HG03097 (cell line): Measurements from ENCODE around the gene MTSS2.

ENCODE experiments used
- ATAC-seq: cut with Tn5 transposase; IDR thresholded peaks from one replicate; pipeline ENCODE4 v1.9.1; 2021; ENCODE audit not compliant: unreplicated experiment, low FRiP score

The MTSS2 gene

DNA sequence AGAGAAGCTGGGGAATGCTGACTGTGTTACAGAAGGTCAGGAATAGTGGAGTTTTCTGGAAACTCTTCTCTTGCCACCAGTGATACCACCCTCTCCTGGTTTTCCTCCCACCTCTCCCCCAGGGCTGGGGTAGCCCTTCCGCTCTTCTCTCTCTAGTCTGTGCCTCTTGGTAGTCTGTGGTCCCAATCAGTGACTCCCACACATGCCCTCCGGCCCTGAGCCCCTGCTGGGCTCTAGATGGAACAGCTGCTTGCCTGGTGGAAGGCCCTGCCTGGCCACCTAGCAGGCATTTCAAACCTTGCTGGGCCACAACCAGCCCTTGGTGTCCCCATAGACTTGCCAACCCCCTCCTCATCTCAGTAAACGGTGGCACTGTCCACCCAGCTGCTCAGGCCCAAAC, 15.2 kb upstream of the MTSS2 start:
- ATAC-seq, result no peak

DNA sequence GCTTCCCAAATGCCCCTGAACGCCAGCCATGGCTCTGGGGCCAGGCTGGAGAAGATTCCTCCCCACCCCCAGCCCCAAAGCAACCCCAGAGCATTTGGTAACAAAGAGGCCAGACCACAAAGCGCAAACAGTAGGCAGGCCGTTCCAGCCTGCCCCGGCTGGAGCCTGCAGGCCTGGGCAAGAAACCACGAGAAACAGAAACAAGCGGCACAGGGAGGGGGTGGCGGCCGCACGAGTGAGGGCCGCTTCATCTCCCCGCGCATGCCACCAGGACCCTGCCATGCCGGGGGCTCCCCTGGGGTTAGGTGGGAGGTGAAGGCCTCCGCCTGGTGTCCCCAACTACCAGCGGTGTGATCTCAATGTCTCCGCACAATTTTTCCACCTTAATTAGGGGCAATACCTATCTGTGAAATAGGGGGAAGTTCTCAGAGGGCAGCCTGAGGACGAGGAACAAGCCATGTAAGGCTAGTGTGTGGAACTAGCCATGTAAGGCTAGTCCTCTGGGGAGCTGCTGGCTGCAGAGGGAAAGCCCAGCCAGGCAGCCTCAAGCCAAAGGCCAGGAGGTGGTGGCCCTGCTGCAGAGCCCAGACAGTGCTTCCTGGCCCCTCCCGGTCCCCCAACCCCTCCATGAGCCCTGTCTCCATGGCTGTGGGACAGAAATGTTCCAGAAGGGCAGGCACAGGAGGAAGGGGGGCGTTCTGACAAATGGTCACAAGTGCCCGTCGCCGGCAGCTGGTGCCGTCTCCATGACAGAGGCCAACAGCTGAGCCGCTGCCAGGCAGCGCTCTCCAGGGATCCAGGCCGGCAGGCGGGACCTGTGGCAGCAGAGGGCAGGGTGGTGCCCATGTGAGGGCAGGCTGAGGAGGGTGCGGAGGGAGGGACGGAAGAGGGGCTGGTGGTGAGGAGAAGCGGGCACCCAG, 14.5 kb upstream of the MTSS2 start:
- ATAC-seq, result no peak

DNA sequence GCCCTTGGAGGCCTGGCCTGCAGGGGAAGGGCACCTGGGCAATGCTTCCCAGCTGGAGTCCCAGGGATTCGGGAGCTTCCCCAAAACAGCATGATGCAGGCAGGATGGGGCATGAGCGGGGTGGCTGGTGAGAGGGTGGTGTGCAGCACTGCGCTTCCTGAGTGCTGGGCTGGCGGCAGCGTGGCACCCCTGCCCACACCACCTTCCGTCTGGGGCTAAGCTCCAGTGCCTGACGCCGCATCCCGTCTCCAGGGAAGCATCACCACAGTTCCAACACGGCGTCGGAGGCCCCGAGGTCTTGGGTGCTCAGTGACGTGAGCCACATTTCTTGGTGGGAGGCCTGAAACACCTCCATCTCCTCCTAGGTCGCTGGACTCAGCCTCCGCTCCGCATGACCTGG, 13.8 kb upstream of the MTSS2 start:
- no peak for ATAC-seq

DNA sequence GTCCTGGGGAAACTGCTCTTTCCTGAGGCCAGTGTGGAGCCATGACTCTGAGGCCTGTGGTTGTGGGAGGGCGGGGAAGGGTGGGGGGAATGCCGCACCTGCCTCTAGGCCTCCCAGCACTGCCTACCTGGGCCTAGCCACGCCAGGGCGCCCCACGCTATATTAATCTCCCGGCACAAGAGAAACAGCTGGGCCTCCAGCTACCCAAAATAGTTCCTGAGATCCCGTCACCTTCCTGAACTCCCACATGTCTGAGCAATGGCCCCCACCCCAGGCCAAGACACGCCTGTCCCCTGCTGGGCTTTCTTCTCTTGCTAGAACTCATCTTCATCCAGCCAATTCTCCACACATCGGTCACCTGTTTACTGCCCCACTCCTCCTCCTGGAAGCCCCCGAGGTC, 13.0 kb upstream of the MTSS2 start:
- no peak for ATAC-seq

DNA sequence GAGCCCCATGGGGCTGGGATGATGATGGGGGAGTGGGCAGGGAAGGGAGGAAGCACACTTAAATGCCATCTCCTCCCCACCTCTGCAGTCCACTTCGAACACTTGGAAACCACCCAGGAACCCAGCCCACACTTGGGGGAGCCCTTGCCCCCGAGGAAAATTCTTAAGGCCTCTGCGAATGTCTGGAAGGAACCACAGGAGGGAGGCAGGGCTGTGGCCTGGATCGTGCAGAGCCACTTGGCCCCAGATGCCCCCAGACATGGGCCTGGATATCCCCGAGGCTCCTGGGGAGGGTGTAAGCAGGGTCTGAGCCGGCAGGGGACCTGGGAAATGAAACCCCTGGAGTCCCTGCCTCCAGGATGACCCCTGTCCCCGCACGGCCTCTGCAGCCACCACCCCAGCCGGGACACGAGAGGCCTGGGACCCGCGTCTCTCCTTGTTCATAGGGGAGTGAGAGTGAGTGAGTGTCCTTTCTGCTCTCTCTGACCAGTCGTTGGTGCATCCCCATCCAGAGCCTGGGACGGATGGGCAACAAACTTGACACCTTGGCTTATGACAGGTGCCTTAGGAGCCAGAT, 11.8 kb upstream of the MTSS2 start:
- no peak for ATAC-seq

DNA sequence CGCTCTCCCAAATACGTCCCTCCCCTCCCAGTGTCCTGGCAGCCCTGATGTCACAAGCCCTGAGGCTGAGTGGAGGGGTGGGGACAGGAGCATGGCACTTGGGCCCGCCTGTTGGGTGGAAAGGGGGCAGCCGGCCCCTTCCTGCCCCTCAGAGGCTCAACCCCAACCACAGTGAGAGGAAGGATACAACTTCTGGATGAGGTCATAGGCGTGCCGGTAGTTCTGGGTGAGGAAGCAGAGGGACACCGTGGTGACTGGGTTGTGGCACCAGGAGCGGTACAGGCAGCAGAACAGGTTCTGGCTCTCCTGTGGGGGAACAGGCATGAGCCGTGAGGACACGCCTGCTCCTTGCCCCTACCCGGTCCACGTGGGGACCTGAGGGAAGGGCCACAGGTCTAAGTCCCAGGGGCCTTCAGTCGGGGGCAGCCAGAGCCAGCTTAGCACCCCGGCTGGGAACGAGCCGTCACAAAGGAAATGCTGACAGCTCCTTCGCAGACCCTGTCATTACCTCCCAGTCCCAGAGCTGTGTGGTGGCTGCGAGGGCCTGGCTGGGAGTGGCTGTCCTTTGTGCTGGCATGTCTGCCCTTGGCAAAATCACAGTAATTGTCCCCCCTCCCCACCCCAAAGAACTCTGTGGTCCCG, 11.2 kb upstream of the MTSS2 start:
- no peak for ATAC-seq

DNA sequence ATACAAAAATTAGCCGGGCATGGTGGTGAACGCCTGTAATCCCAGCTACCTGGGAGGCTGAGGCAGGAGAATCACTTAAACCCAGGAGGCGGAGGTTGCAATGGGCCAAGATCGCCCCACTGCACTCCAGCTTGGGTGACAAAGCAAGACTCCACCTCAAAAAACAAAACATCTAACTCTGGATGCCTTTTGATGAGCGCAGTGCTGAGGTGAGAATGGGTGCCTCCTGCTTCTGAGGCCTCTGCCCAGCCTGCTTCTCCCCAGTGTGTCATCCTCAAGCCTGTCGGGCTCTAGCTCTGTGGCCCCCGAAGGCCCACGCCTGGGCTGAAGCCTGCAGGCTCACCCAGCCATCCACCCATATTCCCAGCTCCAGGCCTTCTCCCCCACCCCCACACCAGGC, 10.5 kb upstream of the MTSS2 start:
- ATAC-seq, result no peak

DNA sequence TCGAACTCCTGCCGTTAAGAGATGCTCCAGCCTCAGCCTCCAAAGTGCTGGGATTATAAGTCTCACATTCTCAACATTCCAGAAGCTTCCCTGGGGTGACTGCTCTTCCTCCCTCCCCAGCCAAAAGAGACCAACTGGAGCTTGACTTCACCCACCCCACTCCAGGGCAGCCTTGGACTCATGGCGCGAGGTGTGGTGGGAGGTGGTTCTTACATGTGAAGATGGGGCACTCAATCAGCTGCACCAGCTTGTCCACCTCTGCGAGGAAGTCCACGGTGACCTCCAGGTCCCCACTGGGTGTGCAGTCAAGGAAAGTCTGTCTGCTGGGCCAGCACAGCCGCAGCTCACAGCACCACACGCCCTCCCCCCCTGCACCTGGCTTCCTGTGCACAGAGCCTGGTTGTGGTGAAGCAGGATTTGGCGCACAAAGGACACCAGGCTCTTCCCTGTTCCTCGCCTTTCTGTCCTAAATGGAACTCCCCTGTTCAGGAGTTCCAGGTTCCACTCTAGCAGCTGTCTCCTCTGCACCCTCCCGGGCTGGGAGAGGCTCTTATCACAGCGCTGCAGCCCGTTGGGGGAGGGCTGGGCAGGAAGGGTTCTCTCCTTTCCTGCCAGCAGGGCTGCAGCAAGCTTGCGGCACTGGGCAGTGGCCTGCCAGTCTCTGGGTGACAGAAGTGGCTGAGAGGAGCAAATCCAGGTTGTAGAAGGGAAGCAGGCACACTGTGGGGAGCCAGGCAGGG, 9.6 kb upstream of the MTSS2 start:
- peak; percentile 50 for ATAC-seq

DNA sequence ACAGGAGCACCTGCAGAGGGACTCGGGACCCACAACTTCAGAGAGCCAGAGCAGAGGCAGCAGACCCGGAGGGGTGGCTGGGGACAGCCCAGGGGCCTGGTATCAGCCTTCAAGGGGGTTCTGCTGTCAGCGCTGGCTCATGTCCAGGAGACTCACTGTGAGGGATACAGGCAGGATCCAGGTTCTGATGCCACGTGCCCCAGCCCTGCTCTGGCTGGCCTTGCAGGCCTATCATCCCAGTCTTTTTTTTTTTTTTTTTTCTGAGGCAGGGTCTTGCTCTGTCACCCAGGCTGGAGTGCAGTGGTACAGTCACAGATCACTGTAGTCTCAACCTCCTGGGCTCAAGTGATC, 9.0 kb upstream of the MTSS2 start:
- no peak for ATAC-seq

DNA sequence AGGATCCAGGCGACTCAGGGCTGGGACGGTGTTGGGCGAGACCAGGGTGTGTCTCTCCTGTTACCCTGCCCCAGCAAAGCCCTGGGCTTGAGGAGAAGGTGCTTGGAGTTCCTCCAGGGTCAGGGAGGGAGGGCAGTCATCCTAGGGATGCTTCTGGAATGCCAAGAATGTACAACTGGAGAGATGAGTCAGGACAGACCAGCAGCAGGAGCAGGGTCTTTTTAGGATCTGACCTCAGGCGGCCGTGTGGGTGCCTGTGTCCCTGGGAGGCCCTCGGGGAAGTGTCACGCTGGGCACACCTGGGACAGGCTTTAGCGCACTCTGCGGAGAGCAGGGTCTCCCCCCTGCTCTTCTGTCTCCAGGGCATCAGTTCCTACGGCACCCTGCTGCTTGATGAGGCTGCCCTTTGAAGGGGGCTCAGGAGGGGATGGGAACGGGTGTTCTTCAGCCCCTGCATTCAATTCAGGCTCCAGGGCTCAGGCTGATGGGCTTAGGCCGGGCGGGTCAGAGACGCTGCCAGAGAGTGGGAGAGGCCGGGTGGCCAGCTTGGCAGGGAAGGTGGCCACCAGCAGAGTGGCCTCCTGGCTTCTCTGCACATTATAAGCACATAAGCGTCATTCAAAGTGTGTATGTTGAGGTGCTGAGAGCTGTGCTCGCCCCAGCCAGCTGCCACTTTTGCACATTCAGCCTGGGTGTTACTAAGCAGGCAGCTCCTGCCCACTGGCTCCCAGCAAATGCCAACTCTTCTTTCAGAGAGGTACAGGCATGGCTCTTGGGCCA, 8.4 kb upstream of the MTSS2 start:
- ATAC-seq, result no peak

DNA sequence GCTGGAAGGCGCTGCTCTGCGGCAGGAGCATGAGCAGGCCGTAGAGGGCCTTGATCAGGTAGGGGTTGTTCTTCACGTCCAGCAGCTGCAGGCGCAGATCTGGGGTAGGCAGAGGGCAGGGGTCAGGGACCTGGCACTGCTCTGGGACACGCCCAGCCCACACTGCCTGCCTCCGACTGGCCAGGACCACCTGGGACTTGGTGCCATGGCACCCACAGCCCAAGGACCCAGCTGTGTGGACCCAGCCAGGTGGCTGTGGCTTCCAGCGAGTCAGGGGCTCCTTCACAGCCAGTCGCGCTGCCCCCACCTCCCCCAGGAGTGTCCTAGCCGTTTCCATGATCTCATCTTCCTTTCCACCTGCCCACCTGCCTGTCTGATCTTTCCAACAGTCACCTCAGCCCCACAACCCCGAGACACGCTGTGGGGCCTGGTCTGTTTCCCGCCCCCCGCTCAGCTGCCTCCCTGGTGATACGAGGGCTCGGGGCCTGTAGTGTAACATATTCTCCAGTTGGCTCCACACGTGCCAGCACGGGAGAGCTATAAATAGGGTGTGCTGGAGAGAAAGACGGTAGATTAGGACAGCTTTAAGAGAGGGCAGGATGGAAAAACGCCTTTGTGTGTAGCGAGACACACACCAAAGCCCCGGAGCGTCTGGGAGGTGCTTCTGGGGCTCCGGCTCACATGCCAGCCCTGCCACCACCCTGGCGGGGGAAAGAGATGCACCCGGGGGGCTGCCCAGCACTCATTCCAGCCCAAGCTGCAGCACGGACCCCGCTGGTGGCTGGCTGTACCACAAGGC, 7.2 kb upstream of the MTSS2 start:
- ATAC-seq, result no peak

DNA sequence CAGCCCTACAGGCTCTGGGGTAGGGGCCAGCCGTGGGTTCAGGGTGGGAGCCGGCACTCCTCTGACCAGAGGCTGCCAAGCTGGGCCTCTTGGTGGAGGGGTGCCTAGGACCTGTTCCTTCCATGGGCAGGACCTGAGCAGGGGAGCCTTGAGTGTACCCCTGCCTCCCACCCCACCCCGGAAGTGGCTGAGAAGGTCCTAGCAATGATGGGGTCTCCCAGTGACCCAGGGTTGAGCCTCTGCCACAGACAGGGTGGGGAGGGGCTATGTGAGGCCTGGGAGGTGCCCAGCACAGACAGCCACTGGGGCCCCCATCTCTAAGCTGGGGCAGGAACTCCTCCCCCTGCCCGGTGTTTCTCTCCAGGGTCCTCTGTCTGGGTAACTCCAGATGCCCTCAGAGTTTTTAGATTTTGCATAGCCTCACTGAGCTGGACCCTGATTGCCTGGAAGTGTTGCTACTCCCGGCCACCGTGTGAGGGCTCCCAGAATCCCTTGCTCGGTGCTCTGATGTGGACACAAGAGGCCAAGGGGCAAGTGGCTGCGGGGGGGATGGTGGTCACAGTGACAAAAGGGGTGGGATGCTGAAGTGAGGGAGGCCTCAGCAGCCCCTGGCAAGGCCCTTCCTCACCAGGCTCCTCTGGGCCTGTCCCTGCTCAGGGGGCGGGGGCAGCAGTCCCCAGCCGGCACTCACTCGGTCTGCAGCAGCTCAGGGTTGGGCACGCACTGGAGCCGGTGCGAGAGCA, 6.4 kb upstream of the MTSS2 start:
- ATAC-seq, result no peak

DNA sequence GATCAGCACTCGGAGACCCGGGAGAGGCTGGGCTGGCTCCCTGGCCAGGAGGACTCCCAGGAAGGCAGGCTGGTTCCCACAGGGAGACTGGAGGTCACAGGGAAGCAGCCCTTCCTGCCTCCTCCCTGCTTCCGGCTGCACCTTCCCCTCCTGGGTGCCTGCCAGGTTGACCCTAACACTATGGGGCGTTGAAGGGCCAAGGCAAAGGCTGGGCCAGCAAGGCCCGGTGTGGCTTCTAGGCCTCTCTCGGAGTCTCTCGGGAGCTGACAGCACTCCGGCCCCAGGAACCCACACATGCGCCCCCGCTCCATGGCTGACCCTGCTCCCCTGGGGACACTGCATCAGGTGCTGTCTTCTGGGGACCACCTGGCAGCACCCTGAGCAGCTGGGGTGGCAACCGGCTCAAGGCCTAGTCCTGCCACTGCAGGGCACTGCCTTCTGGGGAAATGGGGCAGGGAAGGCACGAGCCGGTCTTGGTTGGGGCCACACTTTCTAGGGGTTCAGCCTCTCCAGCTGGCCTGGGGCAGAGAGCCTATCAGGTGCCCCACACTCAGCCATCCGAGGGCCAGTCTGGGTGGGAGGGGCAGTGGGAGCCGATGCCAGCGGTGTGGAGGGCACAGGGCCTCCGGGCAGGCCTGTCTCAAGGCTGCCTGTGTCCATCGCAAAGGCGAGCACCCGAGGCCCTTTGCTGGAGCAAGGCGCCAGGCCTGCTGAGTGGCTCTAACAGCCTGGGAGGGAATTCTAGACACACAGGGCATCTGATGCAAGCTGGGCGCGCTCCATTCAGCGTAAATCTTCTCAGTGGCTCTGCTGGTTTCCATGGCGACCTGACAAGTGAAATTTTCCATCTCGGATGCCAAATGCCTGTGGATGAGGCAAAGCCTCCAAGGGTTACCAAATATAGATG, 5.6 kb upstream of the MTSS2 start:
- no peak for ATAC-seq

DNA sequence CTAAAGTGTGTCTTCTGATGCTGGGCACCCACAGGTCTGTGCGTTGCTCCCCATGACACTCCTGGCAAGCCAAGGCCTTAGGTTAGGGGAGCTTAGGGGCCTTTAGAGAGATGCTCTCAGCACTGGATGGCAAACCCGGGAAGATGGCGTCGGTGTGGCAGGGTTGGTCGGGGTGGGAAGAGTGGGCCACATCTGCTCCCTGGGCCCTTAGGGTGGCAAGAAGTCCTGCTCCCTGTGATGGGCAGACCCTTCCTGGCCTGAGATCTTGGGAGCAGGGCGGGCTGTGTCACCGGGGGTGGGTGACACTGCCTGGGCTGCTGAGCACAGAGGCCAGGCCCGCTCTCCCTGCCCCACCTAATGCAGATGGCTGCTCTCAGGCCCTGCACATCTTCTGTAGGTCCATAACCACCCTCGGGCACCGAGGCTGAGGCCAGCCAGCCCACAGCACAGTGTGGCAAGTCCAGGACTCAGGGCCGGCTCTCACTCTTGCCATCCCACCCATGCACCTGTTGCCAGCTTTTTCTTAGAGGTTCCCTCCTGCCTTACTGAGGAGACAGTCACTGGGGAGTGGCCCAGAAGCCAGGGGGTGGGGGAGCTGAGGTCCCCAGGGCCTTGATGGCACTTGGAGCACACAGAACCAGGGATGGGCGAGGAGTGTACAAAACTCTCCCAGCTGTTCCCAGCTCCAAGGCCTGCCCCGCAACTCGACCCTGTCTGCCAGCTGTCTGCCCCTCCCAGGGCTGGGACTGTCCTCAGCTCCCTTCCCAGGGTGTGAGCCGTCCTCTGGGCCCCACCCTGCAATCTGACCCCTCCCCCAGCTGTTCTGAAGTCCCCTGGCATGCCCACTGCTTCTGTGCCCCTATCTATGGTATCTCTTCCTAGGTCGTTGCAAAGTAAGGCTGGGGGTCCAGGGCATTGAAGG, 4.4 kb upstream of the MTSS2 start:
- no peak for ATAC-seq

DNA sequence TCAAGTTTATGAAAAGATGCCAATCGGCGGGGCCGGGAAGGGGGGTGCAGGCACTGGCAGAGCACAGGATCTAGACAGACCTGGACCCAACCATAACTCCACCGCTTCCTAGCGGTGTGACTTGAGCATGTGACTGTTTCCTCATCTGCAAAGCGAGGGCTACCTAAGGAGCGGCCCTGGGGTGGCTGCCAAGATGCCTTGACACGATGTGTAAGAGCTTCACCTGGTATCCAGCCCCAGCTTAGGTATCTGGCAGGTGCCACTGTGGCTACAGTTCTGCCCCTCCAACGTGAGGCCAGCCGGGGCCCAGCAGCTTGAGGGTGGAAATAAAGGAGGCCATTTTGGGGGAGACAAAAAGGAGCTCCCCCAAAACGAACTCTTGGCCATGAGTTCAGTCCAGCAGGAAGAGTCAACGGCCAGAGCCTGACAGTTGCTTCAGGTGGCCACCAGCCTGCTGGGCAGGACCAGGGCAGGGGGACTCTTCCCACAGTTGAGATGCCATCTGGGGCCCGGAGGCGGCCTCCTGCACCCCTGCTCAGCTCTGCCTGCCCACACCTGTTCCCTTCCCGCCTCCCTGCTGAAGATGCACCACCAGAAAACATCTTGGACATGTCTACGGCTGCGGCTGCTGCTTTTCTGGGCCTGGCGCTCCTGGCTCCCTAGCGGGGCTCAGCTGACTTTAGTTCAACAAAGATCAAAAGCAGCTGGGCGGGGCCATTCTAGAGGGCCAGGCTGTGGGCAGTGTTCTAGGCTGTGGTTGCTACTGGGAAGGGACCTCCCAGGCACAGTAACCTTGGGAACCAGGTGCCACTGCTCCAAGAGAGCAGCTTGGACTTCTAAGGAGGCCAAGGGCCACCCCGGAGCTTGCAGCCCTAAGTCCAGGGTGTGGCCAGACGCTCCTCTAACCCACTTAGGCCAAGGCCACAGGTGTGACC, 3.4 kb upstream of the MTSS2 start:
- no peak for ATAC-seq

DNA sequence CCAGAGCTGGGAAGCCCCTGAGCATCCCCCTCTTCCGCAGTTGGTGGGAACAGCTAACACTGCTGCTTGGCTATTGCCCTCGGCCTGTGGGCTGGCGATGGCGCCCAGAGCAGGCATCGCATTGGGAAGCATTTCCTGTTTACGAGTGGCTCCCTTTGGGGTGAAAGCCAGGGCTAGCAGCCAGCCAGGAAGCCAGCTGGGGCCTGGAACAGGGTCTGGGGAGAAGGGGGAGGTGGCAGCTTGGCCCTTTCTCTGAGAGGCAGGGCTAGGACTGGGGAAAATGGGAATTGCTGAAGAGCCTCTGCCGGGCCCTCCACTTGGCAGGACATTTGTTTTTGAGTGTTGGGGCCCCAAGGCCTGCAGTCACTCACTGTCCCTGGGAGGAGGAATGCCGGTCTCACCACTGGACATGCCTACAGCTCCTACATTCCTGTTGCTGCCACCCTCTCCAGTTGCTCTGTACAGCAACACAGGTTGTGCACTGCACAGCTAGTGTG, 2.4 kb upstream of the MTSS2 start:
- no peak for ATAC-seq
